Mesenchymal stem cell (in vitro differentiated cells and primary cell): ENCODE results near the gene NR2C2AP. TPM values are rescaled to one million over a fixed set of nuclear protein-coding genes. Genes with fewer than 3 reads are reported as not detected.

Experiments
- small RNA-seq: library from polyadenylated mRNA; stranded (forward); fragments of <200 nt; extraction: miRNeasy Mini kit (QIAGEN cat#:217004); gene quantifications from one replicate; pipeline ENCODE3, GENCODE V24; 2013; ENCODE audit warnings: low read depth

The NR2C2AP gene

Small RNA genes lying within 50 kb of the gene (small RNA-seq; reads per million reads assigned to genes)
- not detected for gene RNU6-1028P
